Large intestine (tissue), 3 donors: ENCODE data around the gene SLC12A4. TPM values are rescaled to one million over a fixed set of nuclear protein-coding genes. Genes with fewer than 3 reads are reported as not detected.
A peak's percentile ranks its signal among the peaks of the same experiment; 100 is the strongest.
"Not testable (repeated sequence)": the region's sequence is repeated elsewhere in the genome, so short reads cannot be mapped to it uniquely, and the experiment has no call there.

ENCODE experiments used
- DNase-seq, 2 donors: peaks; one replicate each; pipeline versions ENCODE4 v3.0.0 to v3.0.0-alpha.2; 2013
- H3K27ac ChIP-seq: one replicate; pipeline ENCODE4 v1.5.1; 2013; ENCODE audit warnings: low read length
- H3K27me3 ChIP-seq: 2 replicates; pipeline ENCODE4 v1.6.1; 2013; ENCODE audit warnings: low read length; ENCODE audit not compliant: control insufficient read depth, insufficient read depth
- H3K36me3 ChIP-seq: 2 replicates; pipeline ENCODE4 v1.6.1; 2013; ENCODE audit warnings: low read length; ENCODE audit not compliant: control insufficient read depth, insufficient read depth
- H3K4me1 ChIP-seq: one replicate; pipeline ENCODE4 v1.6.1; 2013; ENCODE audit warnings: low read length; ENCODE audit not compliant: control insufficient read depth, insufficient read depth
- H3K4me3 ChIP-seq: one replicate; pipeline ENCODE4 v1.5.1; 2013; ENCODE audit warnings: low read length
- H3K9me3 ChIP-seq: one replicate; pipeline ENCODE4 v1.6.1; 2013; ENCODE audit warnings: mild to moderate bottlenecking, low read depth, low read length, moderate library complexity; ENCODE audit not compliant: control insufficient read depth
- WGBS: methylation state at CpG from one replicate; pipeline ENCODE4 v1.1.5; 2013; ENCODE audit warnings: low lambda C conversion rate; ENCODE audit not compliant: insufficient coverage; 5-methylcytosine and 5-hydroxymethylcytosine counted together
- polyA plus RNA-seq: library from polyadenylated mRNA; unstranded; fragments of 120-200 nt; gene quantifications from one replicate; pipeline ENCODE4 v1.2.1, GENCODE V29; 2013

The SLC12A4 gene
- polyA plus RNA-seq, 1 donor: 25.5 TPM

DNA sequence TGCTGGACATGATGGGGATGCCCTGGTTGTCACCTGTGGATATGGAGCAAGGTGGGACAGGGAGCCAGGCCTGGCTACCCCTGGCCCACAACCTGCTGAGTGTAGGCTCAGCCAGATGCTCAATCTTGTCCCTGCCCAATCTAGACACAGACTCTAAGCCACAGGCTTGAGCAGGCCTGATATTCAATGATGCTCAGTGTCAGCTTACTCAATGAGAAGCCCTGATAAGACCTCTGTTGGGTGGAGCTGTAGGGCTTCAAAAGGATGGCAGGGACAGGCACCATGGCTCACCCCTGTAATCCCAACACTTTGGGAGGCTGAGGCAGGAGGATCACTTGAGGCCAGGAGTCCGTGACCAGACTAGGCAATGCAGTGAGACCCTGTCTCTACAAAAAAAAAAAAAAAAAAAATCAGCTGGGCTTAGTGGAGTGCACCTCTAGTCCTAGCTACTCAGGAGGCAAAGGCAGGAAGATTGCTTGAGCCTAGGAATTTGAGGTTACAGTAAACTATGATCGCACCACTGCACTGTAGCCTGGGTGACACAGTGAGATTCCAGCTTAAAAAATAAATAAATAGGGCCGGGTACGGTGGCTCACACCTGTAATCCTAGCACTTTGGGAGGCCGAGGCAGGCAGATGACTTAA is 27.9 kb downstream of the SLC12A4 start:
- Histone ChIP-seq H3K4me3 (no peak overlapping the region), H3K27ac (no peak overlapping the region), H3K4me1 (peaks cover 19% of the 10 kb centered on the region), H3K36me3 (peaks cover 18% of the 10 kb centered on the region), H3K9me3 (no peaks in the 10 kb centered on the region), H3K27me3 (no peaks in the 10 kb centered on the region)
- no peak for DNase-seq
- WGBS: 100% methylated on average over 2 of the region's 5 CpGs

GRCh38 chr16:67939507-67940445 is 28.7 kb downstream of the SLC12A4 start:
- Histone ChIP-seq H3K9me3 (no peaks in the 10 kb centered on the region), H3K27me3 (no peaks in the 10 kb centered on the region), H3K4me3 (no peak overlapping the region), H3K4me1 (peaks cover 26% of the 10 kb centered on the region), H3K36me3 (peaks cover 15% of the 10 kb centered on the region), H3K27ac (no peak overlapping the region)
- DNase-seq: no peak
- WGBS: no CpG with 5 or more reads among the region's 33 CpGs

- peaks cover 25% of the 10 kb centered on the region for H3K36me3 ChIP-seq
- H3K4me1 ChIP-seq: peaks cover 15% of the 10 kb centered on the region
- not testable (repeated sequence) for DNase-seq, H3K4me3 ChIP-seq, H3K27ac ChIP-seq, H3K9me3 ChIP-seq, H3K27me3 ChIP-seq
- WGBS: 100% methylated on average over 1 of the region's 5 CpGs
Measured at GRCh38 chr16:67937713-67938112, 30.7 kb downstream of the SLC12A4 start.

GRCh38 chr16:67936880-67937605 is 31.4 kb downstream of the SLC12A4 start:
- DNase-seq: no peak
- Histone ChIP-seq H3K9me3 (no peaks in the 10 kb centered on the region), H3K4me3 (peak overlapping the region; percentile 87), H3K4me1 (peaks cover 15% of the 10 kb centered on the region), H3K36me3 (peaks cover 25% of the 10 kb centered on the region), H3K27me3 (no peaks in the 10 kb centered on the region), H3K27ac (peak overlapping the region; percentile 82)
- WGBS: no CpG with 5 or more reads among the region's 6 CpGs

- H3K4me3 ChIP-seq: peak within 1 kb of the TSS; percentile 87
- H3K27ac ChIP-seq: peak within 1 kb of the TSS; percentile 82
- peaks cover 24% of the 10 kb centered on the region for H3K36me3 ChIP-seq
- H3K4me1 ChIP-seq: peaks cover 15% of the 10 kb centered on the region
- peak; percentile 67 to 87 for DNase-seq
- H3K27me3 ChIP-seq: no peaks in the 10 kb centered on the region
- H3K9me3 ChIP-seq: no peaks in the 10 kb centered on the region
- 0% methylated on average over 3 of the region's 54 CpGs for WGBS
Measured at GRCh38 chr16:67936124-67936879, 32.1 kb downstream of the SLC12A4 start, which contains the start of gene PSMB10. PSMB10 (minus strand) TSS chr16:67936850; CDS start chr16:67936749, 101 bp downstream.

- WGBS: no CpG with 5 or more reads among the region's 55 CpGs
Measured at GRCh38 chr16:67935402-67936123, 32.9 kb downstream of the SLC12A4 start.

GRCh38 chr16:67935101-67935401 is 33.4 kb downstream of the SLC12A4 start:
- Histone ChIP-seq H3K27me3 (no peaks in the 10 kb centered on the region), H3K36me3 (peaks cover 35% of the 10 kb centered on the region), H3K9me3 (no peaks in the 10 kb centered on the region), H3K4me3 (peak overlapping the region; percentile 87), H3K4me1 (peaks cover 15% of the 10 kb centered on the region), H3K27ac (peak overlapping the region; percentile 18)
- DNase-seq: no peak
- WGBS: no CpG with 5 or more reads among the region's 13 CpGs

More at GRCh38 chr16:67935402-67936123, 32.9 kb downstream of the SLC12A4 start:
- Histone ChIP-seq H3K4me3 (peak overlapping the region; percentile 87), H3K9me3 (no peaks in the 10 kb centered on the region), H3K4me1 (peaks cover 15% of the 10 kb centered on the region), H3K36me3 (peaks cover 30% of the 10 kb centered on the region), H3K27me3 (no peaks in the 10 kb centered on the region), H3K27ac (peak overlapping the region; percentile 82)
- peak; percentile 98 for DNase-seq

DNA sequence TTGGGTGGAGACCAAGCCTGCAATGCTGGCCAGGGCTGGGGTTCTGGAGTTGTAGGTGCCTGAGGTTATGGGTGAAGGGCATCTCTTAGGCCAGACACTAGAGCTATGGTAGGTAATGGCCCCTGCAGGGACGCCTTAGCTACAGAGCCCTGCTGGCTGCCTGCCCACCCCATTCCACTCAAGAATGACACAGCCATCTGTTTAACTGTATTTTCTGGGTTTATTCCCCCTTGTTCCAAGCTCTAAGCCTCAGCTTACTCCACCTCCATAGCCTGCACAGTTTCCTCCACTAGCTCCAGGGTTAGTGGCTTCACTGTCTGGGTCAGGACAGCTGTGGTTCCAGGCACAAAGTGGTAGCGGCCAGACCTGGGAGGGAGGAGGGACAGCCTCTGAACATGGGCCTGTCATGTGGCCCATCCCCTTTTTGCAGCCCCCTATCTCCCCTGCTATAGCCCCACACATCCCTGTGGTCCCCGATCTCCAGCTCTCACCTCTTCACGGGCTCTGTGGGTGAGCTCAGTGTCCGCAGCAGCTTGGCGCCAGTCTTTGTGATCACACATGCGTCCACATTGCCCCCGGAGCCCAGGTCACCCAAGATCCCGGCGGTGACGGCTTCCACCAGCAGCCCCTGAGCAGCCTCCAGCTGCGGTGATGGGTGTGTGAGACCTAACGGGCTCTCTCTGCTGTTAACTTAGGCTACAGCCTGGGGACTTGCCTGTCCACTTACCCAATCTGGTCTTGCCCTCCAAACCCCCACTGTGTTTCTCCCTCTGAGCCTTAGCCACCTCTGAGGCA is 33.9 kb downstream of the SLC12A4 start:
- no CpG with 5 or more reads among the region's 13 CpGs for WGBS

DNA sequence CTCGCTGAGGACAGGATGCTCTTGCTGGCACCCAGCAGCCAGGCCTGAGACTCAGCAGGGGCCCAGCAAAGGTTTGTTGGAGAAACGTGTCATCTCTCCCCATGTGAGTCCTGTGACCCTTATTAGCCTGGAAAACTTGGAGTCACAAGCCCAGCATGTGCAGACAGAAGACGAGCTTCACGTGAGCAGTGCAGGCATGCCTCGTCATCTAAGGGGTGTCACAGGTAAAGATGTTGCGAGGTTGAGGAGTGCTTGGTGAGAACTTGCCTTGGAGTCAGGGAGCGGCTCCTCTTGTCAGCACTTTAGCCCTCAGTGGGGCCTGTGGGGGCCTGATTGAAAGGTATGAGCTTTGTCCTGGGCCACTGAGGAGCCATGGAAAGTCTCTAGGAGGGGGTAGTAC is 34.6 kb downstream of the SLC12A4 start:
- H3K36me3 ChIP-seq: peaks cover 48% of the 10 kb centered on the region
- H3K4me3 ChIP-seq: no peak overlapping the region
- no peak overlapping the region for H3K27ac ChIP-seq
- no peak for DNase-seq
- no peaks in the 10 kb centered on the region for H3K27me3 ChIP-seq
- H3K9me3 ChIP-seq: no peaks in the 10 kb centered on the region
- no CpG with 5 or more reads among the region's 7 CpGs for WGBS
- H3K4me1 ChIP-seq: peaks cover 15% of the 10 kb centered on the region

More for the DNA sequence above, 33.9 kb downstream of the SLC12A4 start:
- Histone ChIP-seq H3K9me3 (no peaks in the 10 kb centered on the region), H3K36me3 (peaks cover 41% of the 10 kb centered on the region), H3K4me1 (peaks cover 15% of the 10 kb centered on the region), H3K4me3 (peak overlapping the region; percentile 87), H3K27ac (no peak overlapping the region), H3K27me3 (no peaks in the 10 kb centered on the region)
- DNase-seq: no peak
